Activated CD8-positive, alpha-beta T cell treated with anti-CD3 and anti-CD28 coated beads, Interleukin-2, amount 10 ng/mL, durations not matched to agents 7 days and 5 days (primary cell): ENCODE data around the gene NKX1-1. TPM values are rescaled to one million over a fixed set of nuclear protein-coding genes. Genes with fewer than 3 reads are reported as not detected.
"Not testable (repeated sequence)": the region's sequence is repeated elsewhere in the genome, so short reads cannot be mapped to it uniquely, and the experiment has no call there.

Experiments
- ATAC-seq: fragments of 150-1000 bp; cut with Tn5 transposase; one replicate; pipeline ENCODE4 v1.10.0; 2021; ENCODE audit warnings: moderate library complexity
- CTCF ChIA-PET: fragments of 350-600 bp; sonication (Branson Sonifier 250); formaldehyde crosslinking; loops from one replicate; lab custom pipeline; 2021; ENCODE audit warnings: antibody characterized with exemption; lab: Charles Lee
- POLR2A ChIA-PET: fragments of 350-600 bp; sonication (Branson Sonifier 250); formaldehyde crosslinking; loops from one replicate; lab custom pipeline; 2021; ENCODE audit warnings: antibody characterized with exemption; lab: Charles Lee
- DNase-seq: peaks from one replicate; pipeline ENCODE4 v3.0.0-alpha.2; 2020
- H3K27ac Mint-ChIP-seq: one replicate; pipeline ENCODE4 v1.8.0; 2021; ENCODE audit warnings: mild to moderate bottlenecking, mixed read lengths
- H3K27me3 Mint-ChIP-seq: one replicate; pipeline ENCODE4 v1.8.0; 2021; ENCODE audit warnings: low read depth, mixed read lengths
- H3K36me3 Mint-ChIP-seq: one replicate; pipeline ENCODE4 v1.8.0; 2021; ENCODE audit warnings: low read depth, mixed read lengths
- H3K4me1 Mint-ChIP-seq: one replicate; pipeline ENCODE4 v1.8.0; 2021; ENCODE audit warnings: low read depth, mixed read lengths
- H3K4me3 Mint-ChIP-seq: one replicate; pipeline ENCODE4 v1.8.0; 2021; ENCODE audit warnings: mild to moderate bottlenecking, mixed read lengths
- H3K9me3 Mint-ChIP-seq: one replicate; pipeline ENCODE4 v1.8.0; 2022; ENCODE audit warnings: mixed read lengths; ENCODE audit not compliant: insufficient read depth
- total RNA-seq, 2 experiments: library from RNA; stranded (reverse); gene quantifications; one replicate each; pipeline ENCODE4 v1.2.3, GENCODE V29; 2021

NKX1-1 gene
- total RNA-seq, 2 experiments from 2014 or later: not detected

- Mint-ChIP-seq H3K27ac (no peak overlapping the region), H3K27me3 (peaks cover 3% of the 10 kb centered on the region), H3K4me1 (no peaks in the 10 kb centered on the region), H3K36me3 (no peaks in the 10 kb centered on the region), H3K4me3 (no peak overlapping the region), H3K9me3 (no peaks in the 10 kb centered on the region)
- POLR2A ChIA-PET: no interaction called here
- no peak for ATAC-seq
- DNase-seq: no peak
- CTCF ChIA-PET: no interaction called here
Measured at GRCh38 chr4:1445716-1446445, 39.6 kb upstream of the NKX1-1 start.

- H3K4me3 Mint-ChIP-seq, H3K27ac Mint-ChIP-seq, ATAC-seq, CTCF ChIA-PET, H3K4me1 Mint-ChIP-seq, H3K27me3 Mint-ChIP-seq, DNase-seq, H3K36me3 Mint-ChIP-seq, H3K9me3 Mint-ChIP-seq, POLR2A ChIA-PET: not testable (repeated sequence)
Measured at GRCh38 chr4:1443688-1444172, 37.5 kb upstream of the NKX1-1 start.

GRCh38 chr4:1427010-1427409, 20.8 kb upstream of the NKX1-1 start:
- no peaks in the 10 kb centered on the region for H3K36me3 Mint-ChIP-seq
- DNase-seq (no peak), ATAC-seq (no peak)
- ChIA-PET POLR2A (no interaction called here), CTCF (no interaction called here)
- H3K4me1 Mint-ChIP-seq: no peaks in the 10 kb centered on the region
- no peaks in the 10 kb centered on the region for H3K9me3 Mint-ChIP-seq
- H3K27ac Mint-ChIP-seq: no peak overlapping the region
- no peak overlapping the region for H3K4me3 Mint-ChIP-seq
- H3K27me3 Mint-ChIP-seq: peaks cover 3% of the 10 kb centered on the region

- ATAC-seq: no peak
- no peaks in the 10 kb centered on the region for H3K4me1 Mint-ChIP-seq
Measured at GRCh38 chr4:1421657-1422056, 15.4 kb upstream of the NKX1-1 start.

GRCh38 chr4:1419708-1420107, 13.5 kb upstream of the NKX1-1 start:
- POLR2A ChIA-PET: no interaction called here
- DNase-seq (no peak), ATAC-seq (no peak)
- no peak overlapping the region for H3K27ac Mint-ChIP-seq
- H3K4me3 Mint-ChIP-seq: no peak overlapping the region
- CTCF ChIA-PET: no interaction called here
- no peaks in the 10 kb centered on the region for H3K4me1 Mint-ChIP-seq
- no peaks in the 10 kb centered on the region for H3K9me3 Mint-ChIP-seq
- H3K27me3 Mint-ChIP-seq: peaks cover 8% of the 10 kb centered on the region
- H3K36me3 Mint-ChIP-seq: no peaks in the 10 kb centered on the region

More at GRCh38 chr4:1421657-1422056, 15.4 kb upstream of the NKX1-1 start:
- no peak for DNase-seq
- H3K27ac Mint-ChIP-seq: no peak overlapping the region
- ChIA-PET POLR2A (no interaction called here), CTCF (no interaction called here)
- H3K9me3 Mint-ChIP-seq: no peaks in the 10 kb centered on the region
- no peaks in the 10 kb centered on the region for H3K36me3 Mint-ChIP-seq
- no peak overlapping the region for H3K4me3 Mint-ChIP-seq
- H3K27me3 Mint-ChIP-seq: peaks cover 5% of the 10 kb centered on the region

- ATAC-seq: no peak
- H3K4me1 Mint-ChIP-seq: no peaks in the 10 kb centered on the region
- no peaks in the 10 kb centered on the region for H3K36me3 Mint-ChIP-seq
- peaks cover 11% of the 10 kb centered on the region for H3K27me3 Mint-ChIP-seq
- H3K4me3 Mint-ChIP-seq: no peak overlapping the region
- no peaks in the 10 kb centered on the region for H3K9me3 Mint-ChIP-seq
- no peak overlapping the region for H3K27ac Mint-ChIP-seq
- POLR2A ChIA-PET: no interaction called here
- CTCF ChIA-PET: no interaction called here
- DNase-seq: no peak
Measured at GRCh38 chr4:1418494-1419285, 12.4 kb upstream of the NKX1-1 start.

- H3K9me3 Mint-ChIP-seq: no peaks in the 10 kb centered on the region
- H3K4me3 Mint-ChIP-seq: no peak overlapping the region
- H3K4me1 Mint-ChIP-seq: no peaks in the 10 kb centered on the region
- ChIA-PET CTCF (no interaction called here), POLR2A (no interaction called here)
- peak; percentile 17 for DNase-seq
- no peak overlapping the region for H3K27ac Mint-ChIP-seq
- H3K27me3 Mint-ChIP-seq: peaks cover 14% of the 10 kb centered on the region
- H3K36me3 Mint-ChIP-seq: no peaks in the 10 kb centered on the region
- ATAC-seq: no peak
Measured at GRCh38 chr4:1417522-1418390, 11.5 kb upstream of the NKX1-1 start.

GRCh38 chr4:1416948-1417260, 10.7 kb upstream of the NKX1-1 start:
- peaks cover 14% of the 10 kb centered on the region for H3K27me3 Mint-ChIP-seq
- H3K9me3 Mint-ChIP-seq: no peaks in the 10 kb centered on the region
- ATAC-seq (no peak), DNase-seq (peak; percentile 14)
- H3K27ac Mint-ChIP-seq: no peak overlapping the region
- no peaks in the 10 kb centered on the region for H3K36me3 Mint-ChIP-seq
- no peak overlapping the region for H3K4me3 Mint-ChIP-seq
- POLR2A ChIA-PET: no interaction called here
- CTCF ChIA-PET: no interaction called here
- H3K4me1 Mint-ChIP-seq: no peaks in the 10 kb centered on the region

GRCh38 chr4:1416051-1416947, 10.1 kb upstream of the NKX1-1 start:
- Mint-ChIP-seq H3K27me3 (peaks cover 13% of the 10 kb centered on the region), H3K4me1 (no peaks in the 10 kb centered on the region), H3K9me3 (no peaks in the 10 kb centered on the region), H3K36me3 (no peaks in the 10 kb centered on the region), H3K27ac (no peak overlapping the region), H3K4me3 (no peak overlapping the region)
- ChIA-PET POLR2A (no interaction called here), CTCF (no interaction called here)
- DNase-seq: peak; percentile 12
- ATAC-seq: no peak

- Mint-ChIP-seq H3K4me1 (no peaks in the 10 kb centered on the region), H3K4me3 (peak overlapping the region; percentile 1), H3K9me3 (no peaks in the 10 kb centered on the region), H3K27ac (no peak overlapping the region), H3K27me3 (peaks cover 14% of the 10 kb centered on the region), H3K36me3 (no peaks in the 10 kb centered on the region)
- ChIA-PET CTCF (no interaction called here), POLR2A (no interaction called here)
- no peak for ATAC-seq
- peak; percentile 15 for DNase-seq
Measured at GRCh38 chr4:1415681-1415981, 9.4 kb upstream of the NKX1-1 start.
